ENCODE results near the gene TCAF1. TPM values are rescaled to one million over a fixed set of nuclear protein-coding genes. Genes with fewer than 3 reads are reported as not detected.
"Not testable (repeated sequence)": the region's sequence is repeated elsewhere in the genome, so short reads cannot be mapped to it uniquely, and the experiment has no call there.

The TCAF1 gene
- total and polyA plus RNA-seq, 9 donors, result 34.5 to 92.7 (median 63.2) TPM

- intact Hi-C loops (cut with DNase I), result no loop called here
- 85 to 89% (median 87%) methylated on average over 2 of the region's 2 CpGs for WGBS, 3 donors
Measured at GRCh38 chr7:143850682-143851081, 51.3 kb downstream of the TCAF1 start.

GRCh38 chr7:143849785-143850479 is 52.0 kb downstream of the TCAF1 start:
- WGBS, 3 donors, result 87 to 91% (median 90%) methylated on average over 3 of the region's 3 CpGs
- no peaks in the 10 kb centered on the region for H3K27me3 ChIP-seq
- DNase-seq, result no peak
- H3K36me3 ChIP-seq, result no peaks in the 10 kb centered on the region
- H3K9me3 ChIP-seq, result no peaks in the 10 kb centered on the region
- TF ChIP-seq CTCF (IDR thresholded peaks at IDR 0.05), result no peak
- TF ChIP-seq POLR2A (IDR thresholded peaks at IDR 0.05), result no peak
- TF ChIP-seq EP300 (IDR thresholded peaks at IDR 0.05), result no peak
- H3K27ac ChIP-seq, result no peak overlapping the region
- H3K4me1 ChIP-seq (ENCODE audit: insufficient read depth), result no peaks in the 10 kb centered on the region
- no peak overlapping the region for H3K4me3 ChIP-seq
- intact Hi-C loops (cut with DNase I), result no loop called here

More at GRCh38 chr7:143850682-143851081, 51.3 kb downstream of the TCAF1 start:
- no peaks in the 10 kb centered on the region for H3K9me3 ChIP-seq
- H3K4me1 ChIP-seq (ENCODE audit: insufficient read depth), result no peaks in the 10 kb centered on the region
- H3K36me3 ChIP-seq, result no peaks in the 10 kb centered on the region
- TF ChIP-seq CTCF (IDR thresholded peaks at IDR 0.05) (no peak), POLR2A (IDR thresholded peaks at IDR 0.05) (no peak), EP300 (IDR thresholded peaks at IDR 0.05) (no peak)
- no peak for DNase-seq
- H3K4me3 ChIP-seq, result no peak overlapping the region
- H3K27me3 ChIP-seq, result no peaks in the 10 kb centered on the region
- H3K27ac ChIP-seq, result no peak overlapping the region

- TF ChIP-seq EP300 (IDR thresholded peaks at IDR 0.05), result no peak
- no peak for TF ChIP-seq POLR2A (IDR thresholded peaks at IDR 0.05)
- TF ChIP-seq CTCF (IDR thresholded peaks at IDR 0.05), result no peak
- Histone ChIP-seq H3K4me3 (no peak overlapping the region), H3K4me1 (ENCODE audit: insufficient read depth) (no peaks in the 10 kb centered on the region), H3K36me3 (no peaks in the 10 kb centered on the region), H3K9me3 (no peaks in the 10 kb centered on the region), H3K27me3 (no peaks in the 10 kb centered on the region), H3K27ac (no peak overlapping the region)
- intact Hi-C loops (cut with DNase I), result no loop called here
- no peak for DNase-seq
Measured at GRCh38 chr7:143848192-143848591, 53.8 kb downstream of the TCAF1 start.

- no peaks in the 10 kb centered on the region for H3K4me1 ChIP-seq (ENCODE audit: insufficient read depth)
- no peak for DNase-seq
- intact Hi-C loops (cut with DNase I), result no loop called here
- H3K4me3 ChIP-seq, result no peak overlapping the region
- WGBS, 3 donors, result 98 to 100% (median 99%) methylated on average over 2 of the region's 2 CpGs
- H3K27me3 ChIP-seq, result no peaks in the 10 kb centered on the region
- no peaks in the 10 kb centered on the region for H3K9me3 ChIP-seq
- TF ChIP-seq EP300 (IDR thresholded peaks at IDR 0.05), result no peak
- TF ChIP-seq POLR2A (IDR thresholded peaks at IDR 0.05), result no peak
- no peak for TF ChIP-seq CTCF (IDR thresholded peaks at IDR 0.05)
- H3K27ac ChIP-seq, result no peak overlapping the region
- no peaks in the 10 kb centered on the region for H3K36me3 ChIP-seq
Measured at GRCh38 chr7:143846692-143847091, 55.3 kb downstream of the TCAF1 start.

GRCh38 chr7:143841696-143842095 is 60.3 kb downstream of the TCAF1 start:
- H3K36me3 ChIP-seq; DNase-seq; H3K4me1 ChIP-seq (ENCODE audit: insufficient read depth); H3K4me3 ChIP-seq; H3K27ac ChIP-seq; intact Hi-C loops (cut with DNase I); H3K27me3 ChIP-seq; H3K9me3 ChIP-seq: not testable (repeated sequence)
- 86 to 93% methylated on average over 1 to 3 of the region's 5 CpGs; no CpG with 5 or more reads in 1 of the 3 donors for WGBS, 3 donors

- H3K36me3 ChIP-seq; H3K4me3 ChIP-seq; H3K27ac ChIP-seq; H3K27me3 ChIP-seq; DNase-seq; H3K4me1 ChIP-seq (ENCODE audit: insufficient read depth); intact Hi-C loops (cut with DNase I); H3K9me3 ChIP-seq: not testable (repeated sequence)
- WGBS, 3 donors, result no CpG with 5 or more reads among the region's 1 CpG
Measured at GRCh38 chr7:143840062-143840461, 61.9 kb downstream of the TCAF1 start.

Data from ovary (tissue), 9 donors.